ENCODE results near the gene MBD5.
"Not testable (repeated sequence)": the region's sequence is repeated elsewhere in the genome, so short reads cannot be mapped to it uniquely, and the experiment has no call there.

MBD5 gene

DNA sequence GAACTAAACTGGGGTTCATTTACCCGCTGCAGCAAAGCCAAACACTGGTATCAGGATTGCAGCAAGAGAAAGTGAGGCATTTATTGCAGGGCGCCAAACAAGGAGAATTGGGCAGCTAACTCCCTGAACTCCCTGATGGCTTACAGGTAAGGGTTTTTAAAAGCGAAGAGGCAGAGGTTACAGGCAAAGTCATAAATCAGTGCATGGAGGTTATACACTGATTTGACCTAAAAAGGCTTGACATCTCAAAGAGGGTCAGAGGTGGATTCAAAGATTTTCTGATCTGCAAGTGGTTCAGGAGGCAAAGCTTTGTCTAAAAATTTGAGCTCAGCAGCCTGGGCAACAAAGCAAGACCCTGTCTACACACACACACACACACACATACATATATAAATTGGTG is 520.9 kb downstream of the MBD5 start:
- no peak for DNase-seq (ENCODE audit: low read depth in 2 of 3, low spot score in 2 of 3)

DNA sequence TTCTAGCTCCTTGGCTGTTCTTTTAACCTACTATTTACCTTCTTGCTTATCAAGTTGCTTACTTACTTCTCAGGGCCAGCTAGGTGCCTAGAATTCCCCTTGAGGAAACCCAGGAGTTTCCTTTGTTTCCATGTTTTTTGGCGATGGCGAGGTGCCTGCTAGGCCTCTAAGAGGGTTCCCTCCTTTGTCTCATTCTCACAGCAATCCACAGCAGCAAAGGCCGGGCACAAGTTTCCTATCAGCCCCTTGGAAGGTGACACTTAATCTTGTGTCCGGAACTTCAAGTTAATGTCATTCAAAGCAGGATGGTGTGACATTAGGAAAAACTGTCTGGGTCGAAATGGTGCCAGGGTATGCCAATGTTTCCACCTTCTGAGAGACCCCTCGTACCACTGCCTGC is 521.7 kb downstream of the MBD5 start:
- no peak for DNase-seq (ENCODE audit: low read depth in 2 of 3, low spot score in 2 of 3)

DNA sequence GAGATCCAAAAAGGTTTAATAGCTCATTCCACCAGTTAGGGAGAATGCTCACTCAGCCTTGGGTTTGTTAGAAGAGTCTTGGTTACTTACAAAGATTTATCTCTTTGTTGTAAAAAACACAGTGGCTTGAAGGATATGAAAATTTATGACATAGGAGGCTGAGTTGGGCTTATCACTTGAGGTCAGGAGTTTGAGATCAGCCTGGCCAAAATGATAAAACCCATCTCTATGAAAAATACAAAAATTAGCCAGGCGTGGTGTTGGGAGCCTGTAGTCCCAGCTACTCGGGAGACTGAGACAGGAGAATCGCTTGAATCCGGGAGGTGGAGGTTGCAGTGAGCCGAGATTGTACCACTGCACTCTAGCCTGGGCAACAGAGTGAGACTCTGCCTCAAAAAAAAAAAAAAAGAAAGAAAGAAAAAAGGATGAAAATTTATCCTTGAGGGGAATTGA is 522.2 kb downstream of the MBD5 start:
- DNase-seq (ENCODE audit: low read depth in 2 of 3, low spot score in 2 of 3), result not testable (repeated sequence)

DNA sequence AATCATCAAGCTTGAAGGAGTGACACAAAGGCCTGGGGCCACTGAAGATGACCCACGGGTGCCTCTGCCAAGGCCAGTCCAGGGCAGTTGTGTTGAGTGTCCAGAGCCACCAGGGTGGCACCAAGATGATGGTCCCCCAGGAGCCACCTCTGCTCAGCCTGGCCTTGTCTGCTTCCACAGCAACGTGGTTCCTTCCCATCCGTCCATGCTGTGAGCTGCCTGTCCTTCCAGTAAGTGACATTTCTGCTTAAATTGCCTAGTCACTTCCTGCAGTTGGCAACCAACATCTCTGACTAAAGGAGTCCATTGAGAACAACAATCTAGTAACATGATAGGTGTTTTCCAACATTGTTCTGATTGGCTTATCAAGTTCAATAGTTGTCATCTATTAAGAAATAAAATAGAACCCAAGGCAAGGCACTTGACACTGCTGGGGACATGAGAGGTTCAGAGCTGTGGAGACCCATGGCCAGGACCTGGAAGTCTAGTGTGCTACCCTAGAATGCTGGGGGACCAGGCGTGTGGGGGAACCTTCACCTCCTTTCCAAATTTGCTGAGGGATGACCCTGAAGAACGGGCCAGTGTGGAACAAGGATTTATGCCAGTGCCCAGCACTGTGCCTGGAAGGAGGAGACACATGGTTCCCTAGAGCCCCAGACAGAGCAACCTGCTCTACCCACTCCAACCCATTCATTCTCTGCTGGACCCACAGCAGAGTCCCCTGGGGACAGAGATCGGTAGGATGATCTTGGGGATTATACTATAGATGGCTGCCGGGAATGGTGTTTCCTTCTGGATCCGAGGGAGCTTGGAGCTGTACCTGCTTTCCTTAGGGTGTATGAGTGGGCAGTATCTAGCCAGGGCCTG is 524.7 kb downstream of the MBD5 start:
- DNase-seq (ENCODE audit: low read depth in 2 of 3, low spot score in 2 of 3), result no peak

DNA sequence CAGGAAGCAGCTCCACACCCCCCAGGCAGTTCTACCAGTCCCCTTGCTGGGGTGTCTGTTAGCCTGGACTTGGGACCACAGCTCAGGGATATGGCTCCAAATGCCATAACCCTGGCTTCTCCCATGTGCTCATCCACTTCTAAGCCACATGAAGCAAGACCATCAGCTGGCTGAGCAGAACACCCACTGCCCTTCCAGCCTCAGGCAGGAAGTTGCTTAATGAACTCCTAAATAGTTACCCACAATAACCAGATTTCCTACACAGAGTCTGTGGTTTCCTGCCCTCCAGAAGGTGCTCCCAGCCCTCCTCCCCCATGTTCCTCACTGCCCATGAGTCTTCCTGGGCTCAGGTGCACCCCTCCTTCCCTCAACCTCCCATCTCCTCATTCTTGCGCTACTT is 525.4 kb downstream of the MBD5 start:
- DNase-seq (ENCODE audit: low read depth in 2 of 3, low spot score in 2 of 3), result no peak

DNA sequence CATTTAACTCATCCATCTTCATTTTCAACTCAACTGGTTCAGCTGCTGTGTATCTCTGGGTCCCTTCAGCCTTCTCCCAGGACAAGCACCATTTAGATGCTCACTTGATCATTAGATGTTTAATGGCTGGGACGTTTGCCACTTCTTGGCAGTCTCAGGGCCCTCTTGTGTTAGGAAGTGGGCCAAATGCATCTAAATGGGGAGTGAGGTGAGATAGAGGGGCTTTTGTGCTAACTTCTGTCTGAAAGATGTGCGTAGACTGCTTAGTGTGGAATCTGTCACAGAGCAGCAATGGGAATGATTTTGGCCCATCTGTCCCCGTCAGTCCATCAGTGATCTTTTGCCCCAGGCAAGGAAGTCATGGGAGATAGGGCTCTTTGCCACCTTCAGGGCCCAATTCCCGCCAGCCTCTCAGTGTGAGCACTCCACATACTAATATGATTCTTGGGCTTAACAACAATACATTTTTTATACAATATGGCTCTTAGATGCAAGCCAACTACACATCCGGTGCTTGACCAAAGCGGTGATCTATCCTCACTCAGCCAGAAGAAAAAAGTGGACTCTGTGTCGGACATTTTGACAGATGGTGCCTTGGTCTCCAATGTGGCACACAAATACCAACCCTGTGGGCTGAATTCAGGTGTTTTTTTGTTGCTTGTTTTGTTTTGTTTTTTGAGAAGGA is 528.0 kb downstream of the MBD5 start:
- no peak for DNase-seq (ENCODE audit: low read depth in 2 of 3, low spot score in 2 of 3)

DNA sequence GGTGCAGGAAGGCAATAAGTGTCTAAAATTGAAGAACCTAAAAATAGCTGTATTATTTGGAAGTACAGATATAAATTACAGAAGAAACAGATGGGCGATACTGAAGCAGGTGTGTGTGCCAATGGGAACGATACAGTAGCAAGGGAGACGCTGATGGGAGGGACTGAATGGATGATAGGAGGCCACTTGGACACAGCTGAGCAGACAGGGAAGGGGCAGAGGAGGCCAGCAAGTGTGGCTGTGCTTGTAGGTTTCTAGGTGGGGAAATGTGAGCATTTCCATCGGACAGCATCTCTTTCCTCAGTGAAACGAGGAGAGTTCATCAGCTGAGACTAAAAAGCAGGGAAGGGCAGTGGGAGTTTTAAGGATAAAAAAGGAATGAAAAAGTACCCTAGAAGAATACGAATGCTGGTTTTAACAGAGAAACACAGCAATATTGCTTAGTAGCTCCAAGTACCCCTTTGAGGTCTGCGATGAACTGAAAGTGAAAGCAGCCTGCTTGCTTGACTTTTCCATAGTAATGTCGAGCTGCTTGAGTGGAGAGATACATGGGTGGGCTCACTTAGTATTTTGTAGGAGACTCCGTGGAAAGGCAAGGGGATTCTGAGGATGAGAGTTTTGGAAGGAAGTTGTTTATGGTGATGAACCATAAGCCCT is 531.9 kb downstream of the MBD5 start:
- DNase-seq (ENCODE audit: low read depth in 2 of 3, low spot score in 2 of 3), result no peak

DNA sequence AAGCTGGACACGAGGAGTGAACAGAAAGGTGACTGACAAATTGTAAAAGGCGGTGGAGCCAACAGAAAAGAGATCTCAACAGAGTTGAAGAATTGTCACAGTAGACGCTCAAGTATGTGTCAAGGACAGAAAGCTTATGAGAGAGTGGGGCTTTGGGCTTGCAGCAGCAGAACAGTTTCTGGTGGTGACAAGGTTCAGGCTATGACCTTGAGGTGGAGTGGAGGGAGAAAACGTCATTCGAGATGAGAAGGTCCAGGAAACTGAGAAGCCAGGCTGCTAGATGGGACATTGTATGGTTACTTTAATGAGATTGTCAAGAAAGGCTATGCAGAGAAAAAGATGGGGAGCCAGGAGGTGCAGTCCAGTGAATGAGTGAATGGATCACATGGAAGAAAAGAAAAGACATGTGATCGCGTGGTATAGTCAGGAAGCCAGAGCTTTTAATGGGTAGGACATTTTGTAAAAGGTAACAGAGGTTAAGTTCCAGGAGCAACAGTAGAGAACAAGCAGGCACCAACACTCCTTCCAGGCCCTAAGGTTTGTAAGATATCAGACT is 532.5 kb downstream of the MBD5 start:
- no peak for DNase-seq (ENCODE audit: low read depth in 2 of 3, low spot score in 2 of 3)

DNA sequence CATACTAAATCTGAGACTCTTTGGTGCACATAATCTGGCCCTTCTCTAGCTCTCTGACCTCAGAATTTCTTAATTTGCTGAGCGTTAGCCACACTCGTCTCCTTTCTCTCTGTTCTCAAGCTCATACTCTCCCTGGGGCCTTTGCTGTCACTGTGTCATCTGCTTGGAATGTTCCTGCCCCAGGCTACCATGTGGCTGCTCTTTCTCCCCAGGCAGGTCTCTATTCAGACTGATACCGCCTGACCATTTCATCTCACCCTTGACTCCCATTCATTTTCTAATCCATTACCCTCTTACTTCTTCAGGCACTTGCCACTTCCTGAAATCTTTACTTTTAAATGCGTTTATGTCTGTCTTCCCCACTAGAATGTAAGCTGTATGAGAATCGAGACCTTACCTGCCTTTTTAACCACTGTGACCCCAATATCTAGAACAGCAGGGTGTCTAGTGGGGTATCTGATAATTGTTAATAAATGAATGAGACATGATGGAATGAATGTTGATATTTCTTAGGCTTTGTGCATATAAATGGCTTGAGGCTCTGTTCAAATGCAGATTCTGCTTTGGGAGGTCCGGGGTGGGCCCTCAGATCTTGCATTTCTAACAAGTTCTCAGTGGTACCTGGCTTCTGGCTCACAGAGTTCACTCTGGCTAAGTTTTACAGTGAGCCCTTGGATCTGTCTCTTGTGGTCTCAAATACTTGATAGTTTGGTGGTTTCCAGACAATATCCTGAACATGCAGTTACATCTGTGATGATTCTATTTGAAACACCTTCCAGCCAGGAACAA is 533.8 kb downstream of the MBD5 start:
- no peak for DNase-seq (ENCODE audit: low read depth in 2 of 3, low spot score in 2 of 3)

DNA sequence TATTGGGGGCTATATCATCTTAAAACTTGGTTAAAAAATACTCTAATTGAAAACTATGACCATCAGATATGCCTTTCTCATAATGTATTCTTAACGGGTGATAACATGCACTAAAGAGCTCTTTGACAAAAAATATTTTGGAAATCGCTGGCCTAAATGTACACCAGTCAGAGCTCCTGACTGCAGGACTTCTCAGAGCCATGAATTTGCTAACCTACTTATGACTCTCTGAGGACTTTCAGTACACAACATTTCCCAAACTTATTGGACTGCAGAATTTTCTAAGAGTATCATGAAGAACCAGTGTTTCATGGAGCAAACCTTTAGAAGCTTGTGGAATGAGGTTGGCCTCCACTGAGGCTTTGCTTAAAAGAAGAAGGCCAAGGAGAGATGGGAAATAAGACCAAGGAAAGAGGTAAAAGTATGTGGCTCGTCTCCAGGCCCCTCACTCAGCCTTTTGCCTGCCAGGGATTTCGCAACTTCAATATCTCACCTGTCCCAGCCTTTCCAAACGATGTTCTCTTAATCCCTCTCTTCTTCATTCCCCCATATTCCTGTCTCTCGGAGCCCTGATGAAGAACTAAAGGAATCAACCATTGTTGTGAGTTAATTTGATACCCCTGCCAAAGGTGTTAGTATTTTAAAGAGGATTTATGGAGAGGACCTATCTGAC is 534.9 kb downstream of the MBD5 start:
- no peak for DNase-seq (ENCODE audit: low read depth in 2 of 3, low spot score in 2 of 3)

DNA sequence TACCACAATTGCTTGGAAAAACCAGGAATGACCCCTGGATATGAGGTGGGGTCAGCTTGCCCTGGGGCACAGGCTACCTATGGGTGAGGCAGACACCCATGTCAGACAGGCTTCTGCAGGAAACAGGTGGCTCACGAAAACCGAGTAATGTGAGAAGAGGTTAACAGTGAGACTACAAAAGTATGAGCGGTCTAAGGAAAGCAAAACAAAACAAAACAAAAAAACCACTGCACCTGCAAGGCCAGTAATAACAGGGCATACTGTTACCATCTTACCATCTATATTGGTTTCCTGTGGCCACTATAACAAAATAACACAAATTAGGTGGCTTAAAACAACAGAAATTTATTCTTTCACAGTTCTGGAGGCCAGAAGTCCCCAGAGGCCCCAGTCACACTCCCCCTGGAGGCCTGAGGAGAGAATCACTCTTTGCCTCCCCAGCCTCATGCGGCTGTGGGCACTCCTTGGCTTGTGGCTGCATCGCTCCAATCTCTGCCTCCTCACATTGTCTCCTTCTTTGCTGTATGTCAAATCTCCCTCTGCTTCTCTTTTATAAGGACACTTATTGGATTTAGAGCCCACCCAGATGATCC is 537.0 kb downstream of the MBD5 start:
- DNase-seq (ENCODE audit: low read depth in 2 of 3, low spot score in 2 of 3), result no peak

DNA sequence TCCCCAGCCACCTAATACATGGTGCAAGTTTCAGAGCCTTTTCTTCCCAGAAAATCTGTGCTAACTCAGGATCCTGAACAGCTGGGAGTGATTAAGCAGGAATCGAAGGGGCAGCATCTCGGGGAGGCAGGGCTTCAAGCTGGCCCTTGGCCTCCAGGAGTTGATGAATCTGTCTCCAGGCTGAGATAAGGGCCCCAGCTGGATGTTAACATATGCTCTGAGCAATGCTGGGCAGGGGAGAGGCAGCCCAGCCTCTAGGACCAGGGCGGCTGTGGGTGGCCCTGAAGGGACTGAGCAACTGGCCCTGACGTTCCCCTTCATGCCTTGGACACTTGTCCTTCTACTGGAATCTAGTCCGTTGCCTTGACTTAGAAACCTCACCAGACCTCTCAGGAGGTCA is 539.6 kb downstream of the MBD5 start:
- no peak for DNase-seq (ENCODE audit: low read depth in 2 of 3, low spot score in 2 of 3)

DNA sequence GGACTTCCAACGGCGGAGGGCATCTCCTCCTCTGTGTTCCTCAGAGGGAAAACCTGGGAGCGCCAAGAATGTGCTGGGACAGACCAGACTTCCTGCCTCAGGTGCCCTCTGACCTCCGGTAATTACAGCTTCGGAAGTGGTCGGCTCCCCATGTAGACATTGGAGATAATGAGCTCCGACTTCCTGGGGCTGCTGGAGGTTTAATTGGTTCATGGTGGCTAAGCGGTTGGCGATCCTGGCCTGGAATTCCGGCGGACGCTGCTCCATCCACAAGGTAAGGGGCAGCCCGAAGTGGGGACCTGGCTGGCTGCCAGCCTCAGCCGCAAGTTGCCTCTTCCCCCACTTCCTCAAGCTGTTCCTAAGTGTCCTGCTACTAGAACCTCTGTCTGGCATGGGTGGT is 540.5 kb downstream of the MBD5 start:
- DNase-seq (ENCODE audit: low read depth in 2 of 3, low spot score in 2 of 3), result no peak

DNA sequence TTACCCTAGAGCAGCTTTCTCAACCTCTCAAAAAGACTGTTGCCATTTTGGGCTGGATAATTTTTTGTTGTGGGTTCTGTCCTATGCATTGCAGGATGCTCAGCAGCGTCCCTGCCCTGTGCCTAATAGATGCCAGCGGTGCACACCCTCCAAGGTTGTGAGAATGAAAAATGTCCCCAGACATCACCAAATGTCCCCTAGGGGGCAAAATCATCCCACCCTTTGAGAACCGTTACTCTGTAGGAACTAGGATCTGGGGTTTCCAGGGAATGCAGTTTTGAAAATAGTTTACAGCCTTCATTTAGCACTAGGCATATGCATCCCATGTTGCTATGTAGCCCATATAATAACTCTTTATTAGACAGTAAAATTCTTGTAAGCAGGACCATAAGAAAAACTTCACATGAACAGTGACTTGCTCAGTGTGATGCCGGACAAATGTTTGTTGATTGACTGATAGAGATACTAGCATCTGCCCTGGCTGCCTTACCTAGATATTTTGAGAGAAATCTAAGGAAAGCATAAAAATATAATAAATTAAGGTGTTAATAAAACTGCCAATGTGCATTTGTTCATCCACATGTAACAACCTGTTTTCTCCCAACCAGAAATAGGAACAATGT is 544.5 kb downstream of the MBD5 start:
- no peak for DNase-seq (ENCODE audit: low read depth in 2 of 3, low spot score in 2 of 3)
